GM21390 (cell line): ENCODE measurements around the gene ADGRB2.

Source experiments
- ATAC-seq: cut with Tn5 transposase; IDR thresholded peaks from one replicate; pipeline ENCODE4 v1.9.1; 2021; ENCODE audit not compliant: unreplicated experiment

Gene ADGRB2

GRCh38 chr1:31764312-31765040 lies at the start of gene ADGRB2:
Gene ADGRB2, minus strand, starts transcription at chr1:31764340. Its CDS starts 7,119 bp downstream, at chr1:31757221.
- no peak for ATAC-seq

GRCh38 chr1:31812158-31812829 lies 48.2 kb upstream of the ADGRB2 start:
- no peak for ATAC-seq

GRCh38 chr1:31811605-31812004 lies 47.5 kb upstream of the ADGRB2 start:
- no peak for ATAC-seq

- no peak for ATAC-seq
Measured at GRCh38 chr1:31809698-31810097, 45.6 kb upstream of the ADGRB2 start.

- no peak for ATAC-seq
Measured at GRCh38 chr1:31807273-31808048, 43.3 kb upstream of the ADGRB2 start.

GRCh38 chr1:31805318-31805717 lies 41.2 kb upstream of the ADGRB2 start:
- no peak for ATAC-seq

- ATAC-seq: no peak
Measured at GRCh38 chr1:31804098-31804497, 40.0 kb upstream of the ADGRB2 start.

- ATAC-seq: no peak
Measured at GRCh38 chr1:31803610-31804009, 39.5 kb upstream of the ADGRB2 start.

- no peak for ATAC-seq
Measured at GRCh38 chr1:31802190-31803150, 38.3 kb upstream of the ADGRB2 start.

GRCh38 chr1:31801458-31801857 lies 37.3 kb upstream of the ADGRB2 start:
- no peak for ATAC-seq

- no peak for ATAC-seq
Measured at GRCh38 chr1:31800674-31800967, 36.5 kb upstream of the ADGRB2 start.

- no peak for ATAC-seq
Measured at GRCh38 chr1:31799895-31800673, 35.9 kb upstream of the ADGRB2 start.

- ATAC-seq: no peak
Measured at GRCh38 chr1:31799196-31799894, 35.2 kb upstream of the ADGRB2 start.

- no peak for ATAC-seq
Measured at GRCh38 chr1:31798433-31799195, 34.5 kb upstream of the ADGRB2 start.

GRCh38 chr1:31798086-31798432 lies 33.9 kb upstream of the ADGRB2 start:
- no peak for ATAC-seq

GRCh38 chr1:31797216-31797615 lies 33.1 kb upstream of the ADGRB2 start:
- ATAC-seq: no peak

GRCh38 chr1:31796707-31797106 lies 32.6 kb upstream of the ADGRB2 start:
- no peak for ATAC-seq

- ATAC-seq: no peak
Measured at GRCh38 chr1:31795801-31796621, 31.9 kb upstream of the ADGRB2 start.
